WTC11 (cell line): ENCODE results near the gene TTC21A. TPM values are rescaled to one million over a fixed set of nuclear protein-coding genes. Genes with fewer than 3 reads are reported as not detected.

Source experiments
- ATAC-seq: fragments of 200-7000 bp; cut with Tn5 transposase; 2 replicates; pipeline ENCODE4 v1.10.0; 2021; ENCODE audit warnings: mild to moderate bottlenecking, moderate library complexity
- Bru-seq: library from RNA; stranded (reverse); fragments of 400-500 nt; gene quantifications from one replicate; lab custom pipeline; 2021; lab: Mats Ljungman, UMichigan
- CTCF ChIA-PET: fragments of 300-600 bp; sonication (Branson Sonifier 250); formaldehyde crosslinking; loops from one replicate; lab custom pipeline; 2021; ENCODE audit warnings: antibody characterized with exemption; lab: Charles Lee
- POLR2A ChIA-PET: fragments of 350-600 bp; sonication (Branson Sonifier 250); formaldehyde crosslinking; loops from one replicate; lab custom pipeline; 2021; ENCODE audit warnings: antibody characterized with exemption; lab: Charles Lee
- DNase-seq: peaks from one replicate; pipeline ENCODE4 v3.0.0; 2021; ENCODE audit warnings: low spot score
- H3K27ac Mint-ChIP-seq: 2 replicates; pipeline ENCODE4 v1.8.0; 2021; ENCODE audit warnings: mixed read lengths
- H3K27me3 Mint-ChIP-seq: 2 replicates; pipeline ENCODE4 v1.8.0; 2021; ENCODE audit warnings: low read depth, mild to moderate bottlenecking, moderate library complexity, mixed read lengths
- H3K36me3 Mint-ChIP-seq: 2 replicates; pipeline ENCODE4 v1.8.0; 2021; ENCODE audit warnings: mixed read lengths
- H3K4me1 Mint-ChIP-seq: 2 replicates; pipeline ENCODE4 v1.8.0; 2022; ENCODE audit warnings: mixed read lengths
- H3K4me3 Mint-ChIP-seq: 2 replicates; pipeline ENCODE4 v1.8.0; 2021; ENCODE audit warnings: mild to moderate bottlenecking, moderate library complexity, mixed read lengths
- H3K9me3 Mint-ChIP-seq: 2 replicates; pipeline ENCODE4 v1.8.0; 2021; ENCODE audit warnings: mixed read lengths
- ATF1 ChIP-seq: sonication (generic); formaldehyde crosslinking; IDR thresholded peaks from 2 replicates; pipeline ENCODE4 v1.8.1; 2023; ENCODE audit warnings: mild to moderate bottlenecking, moderate library complexity, missing genetic modification reagents
- CREM ChIP-seq: sonication (generic); formaldehyde crosslinking; IDR thresholded peaks from 2 replicates; pipeline ENCODE4 v1.8.1; 2022; ENCODE audit warnings: mild to moderate bottlenecking, missing genetic modification reagents, moderate library complexity
- E2F1 ChIP-seq: sonication (generic); formaldehyde crosslinking; IDR thresholded peaks from 2 replicates; pipeline ENCODE4 v1.8.0; 2022; ENCODE audit warnings: mild to moderate bottlenecking, missing genetic modification reagents
- ETV6 ChIP-seq: sonication (generic); formaldehyde crosslinking; IDR thresholded peaks from 2 replicates; pipeline ENCODE4 v1.8.1; 2022; ENCODE audit warnings: mild to moderate bottlenecking, missing genetic modification reagents
- JUN ChIP-seq: sonication (generic); formaldehyde crosslinking; IDR thresholded peaks from 2 replicates; pipeline ENCODE4 v1.8.0; 2023; ENCODE audit warnings: mild to moderate bottlenecking, missing genetic modification reagents
- TEAD1 ChIP-seq: sonication (generic); formaldehyde crosslinking; IDR thresholded peaks from 2 replicates; pipeline ENCODE4 v1.8.0; 2022; ENCODE audit warnings: mild to moderate bottlenecking, missing genetic modification reagents
- TEAD4 ChIP-seq: sonication (generic); formaldehyde crosslinking; IDR thresholded peaks from 2 replicates; pipeline ENCODE4 v1.8.0; 2022; ENCODE audit warnings: mild to moderate bottlenecking, missing genetic modification reagents
- ZNF423 ChIP-seq: fragments of 250-450 bp; sonication (Bioruptor Pico); IDR thresholded peaks from 2 replicates; pipeline ENCODE4 v2.1.2; 2022; ENCODE audit warnings: mild to moderate bottlenecking, moderate library complexity
- long read RNA-seq, 3 experiments: library from RNA in 1 of 3; library from capped mRNA in 1 of 3; library from polyadenylated mRNA in 1 of 3; unstranded in 2 of 3; stranded (forward) in 1 of 3; transcript quantifications; one replicate each; pipeline ENCODE4 v2.0.0, GENCODE V29; 2021
- total RNA-seq: library from RNA; stranded (reverse); gene quantifications from 3 replicates; pipeline ENCODE4 v1.2.3, GENCODE V29; 2021
- TF ChIP-seq, protein P1 (sequence below): sonication (generic); formaldehyde crosslinking; IDR thresholded peaks from 2 replicates; pipeline ENCODE4 v1.8.1; 2022; ENCODE audit warnings: mild to moderate bottlenecking, missing genetic modification reagents, moderate library complexity, borderline replicate concordance
- TF ChIP-seq, protein P2 (sequence below): sonication (generic); formaldehyde crosslinking; IDR thresholded peaks from 2 replicates; pipeline ENCODE4 v1.8.0; 2023; ENCODE audit warnings: missing genetic modification reagents, mild to moderate bottlenecking, borderline replicate concordance
- TF ChIP-seq, protein P3 (sequence below): sonication (generic); formaldehyde crosslinking; IDR thresholded peaks from 2 replicates; pipeline ENCODE4 v1.8.1; 2023; ENCODE audit warnings: mild to moderate bottlenecking, moderate library complexity, missing genetic modification reagents
- TF ChIP-seq, protein P4 (sequence below): fragments of 250-450 bp; sonication (Bioruptor Pico); IDR thresholded peaks from 2 replicates; pipeline ENCODE4 v1.9.0; 2021; ENCODE audit warnings: mild to moderate bottlenecking
- TF ChIP-seq, protein P5 (sequence below): fragments of 250-450 bp; sonication (Bioruptor Pico); IDR thresholded peaks from 2 replicates; pipeline ENCODE4 v1.8.0; 2021; ENCODE audit warnings: mild to moderate bottlenecking
- TF ChIP-seq, protein P6 (sequence below): sonication (generic); formaldehyde crosslinking; IDR thresholded peaks from 2 replicates; pipeline ENCODE4 v1.8.0; 2023; ENCODE audit warnings: mild to moderate bottlenecking, missing genetic modification reagents
- TF ChIP-seq, protein P7 (sequence below): sonication (generic); formaldehyde crosslinking; IDR thresholded peaks from 2 replicates; pipeline ENCODE4 v1.8.0; 2022; ENCODE audit warnings: mild to moderate bottlenecking, missing genetic modification reagents

The TTC21A gene, protein sequence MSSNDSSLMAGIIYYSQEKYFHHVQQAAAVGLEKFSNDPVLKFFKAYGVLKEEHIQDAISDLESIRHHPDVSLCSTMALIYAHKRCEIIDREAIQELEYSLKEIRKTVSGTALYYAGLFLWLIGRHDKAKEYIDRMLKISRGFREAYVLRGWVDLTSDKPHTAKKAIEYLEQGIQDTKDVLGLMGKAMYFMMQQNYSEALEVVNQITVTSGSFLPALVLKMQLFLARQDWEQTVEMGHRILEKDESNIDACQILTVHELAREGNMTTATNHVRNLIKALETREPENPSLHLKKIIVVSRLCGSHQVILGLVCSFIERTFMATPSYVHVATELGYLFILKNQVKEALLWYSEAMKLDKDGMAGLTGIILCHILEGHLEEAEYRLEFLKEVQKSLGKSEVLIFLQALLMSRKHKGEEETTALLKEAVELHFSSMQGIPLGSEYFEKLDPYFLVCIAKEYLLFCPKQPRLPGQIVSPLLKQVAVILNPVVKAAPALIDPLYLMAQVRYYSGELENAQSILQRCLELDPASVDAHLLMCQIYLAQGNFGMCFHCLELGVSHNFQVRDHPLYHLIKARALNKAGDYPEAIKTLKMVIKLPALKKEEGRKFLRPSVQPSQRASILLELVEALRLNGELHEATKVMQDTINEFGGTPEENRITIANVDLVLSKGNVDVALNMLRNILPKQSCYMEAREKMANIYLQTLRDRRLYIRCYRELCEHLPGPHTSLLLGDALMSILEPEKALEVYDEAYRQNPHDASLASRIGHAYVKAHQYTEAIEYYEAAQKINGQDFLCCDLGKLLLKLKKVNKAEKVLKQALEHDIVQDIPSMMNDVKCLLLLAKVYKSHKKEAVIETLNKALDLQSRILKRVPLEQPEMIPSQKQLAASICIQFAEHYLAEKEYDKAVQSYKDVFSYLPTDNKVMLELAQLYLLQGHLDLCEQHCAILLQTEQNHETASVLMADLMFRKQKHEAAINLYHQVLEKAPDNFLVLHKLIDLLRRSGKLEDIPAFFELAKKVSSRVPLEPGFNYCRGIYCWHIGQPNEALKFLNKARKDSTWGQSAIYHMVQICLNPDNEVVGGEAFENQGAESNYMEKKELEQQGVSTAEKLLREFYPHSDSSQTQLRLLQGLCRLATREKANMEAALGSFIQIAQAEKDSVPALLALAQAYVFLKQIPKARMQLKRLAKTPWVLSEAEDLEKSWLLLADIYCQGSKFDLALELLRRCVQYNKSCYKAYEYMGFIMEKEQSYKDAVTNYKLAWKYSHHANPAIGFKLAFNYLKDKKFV (N-terminal part only)
- total RNA-seq = 3.8 to 4.6 TPM (median 4.4 TPM) in 3 replicates
- percentile 42 among the genes with signal in this experiment for Bru-seq, nascent RNA
- long read RNA-seq, experiment 1, partial matches to known transcripts = 2 of 5 reads
- long read RNA-seq, experiment 1, other reads (novel, unspliced or antisense) = 2 of 5 reads
- long read RNA-seq, experiment 2, partial matches to known transcripts = 0 of 1 reads
- long read RNA-seq, experiment 2, other reads (novel, unspliced or antisense) = 1 of 1 reads
- long read RNA-seq, experiment 3, partial matches to known transcripts = 0 of 2 reads
- long read RNA-seq, experiment 3, other reads (novel, unspliced or antisense) = 2 of 2 reads

DNA sequence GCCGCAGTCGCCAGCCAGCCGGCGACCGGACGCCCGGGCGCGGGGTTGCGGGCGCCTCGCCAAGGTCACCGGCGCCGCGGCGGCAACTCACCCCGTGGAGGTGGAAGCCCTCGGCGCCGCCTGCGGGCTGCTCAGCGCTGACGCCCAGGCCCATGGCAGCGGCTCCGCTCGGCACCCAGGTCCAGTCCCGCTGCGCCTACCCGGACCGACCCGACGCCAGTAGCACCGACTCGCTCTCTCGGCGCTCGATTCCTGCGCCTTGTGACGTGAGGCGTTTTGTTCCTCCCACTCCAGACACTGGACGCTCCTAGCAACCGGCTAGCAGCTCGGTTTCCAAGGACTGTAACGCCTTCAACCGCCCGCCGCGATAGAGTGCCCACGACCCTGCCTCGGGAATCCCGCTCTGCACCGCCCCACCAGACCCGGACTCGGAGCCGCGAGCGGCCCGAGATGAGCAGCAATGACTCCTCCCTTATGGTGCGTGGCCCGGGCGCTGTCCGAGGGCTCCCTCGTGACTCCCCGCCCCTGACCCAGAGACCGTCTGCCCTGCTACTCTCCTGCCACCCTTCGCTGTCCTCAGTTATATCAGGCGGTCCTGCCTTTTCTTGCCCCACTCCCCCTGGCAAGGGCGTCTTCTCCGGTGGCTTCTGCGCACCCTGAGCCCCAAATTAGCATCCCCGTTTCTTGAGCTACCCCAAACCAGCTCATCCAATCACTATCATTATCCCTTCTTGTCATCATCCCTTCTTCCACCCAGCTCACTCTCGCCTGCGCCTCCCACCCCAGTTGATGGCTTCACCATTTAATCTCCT lies at the start of gene TTC21A, which contains the start of gene GORASP1:
Gene TTC21A (plus strand): TSS at position 293 of the 812 bp plus-strand sequence. CDS start 158 bp downstream, at position 451.
Gene GORASP1 (minus strand): TSS at position 240 of the 812 bp plus-strand sequence. CDS start 86 bp downstream, at position 154.
- H3K4me3 Mint-ChIP-seq = peak within 1 kb of the TSS; percentile 99
- ChIA-PET POLR2A (interaction anchor here (0.6 to 1.0 kb wide), 3 partner anchors 43 to 181 kb away, joined by 3 to 4 read pairs (median 3); no protein-coding TSS in a partner anchor), CTCF (interaction anchor here (0.7 to 3.0 kb wide), 9 partner anchors 11 to 270 kb away, joined by 3 to 44 read pairs (median 5); partner anchors contain the start of gene XIRP1)
- H3K36me3 Mint-ChIP-seq = no peaks in the 10 kb centered on the region
- DNase-seq (peak; percentile 83), ATAC-seq (peak; percentile 65)
- no peaks in the 10 kb centered on the region for H3K9me3 Mint-ChIP-seq
- H3K27me3 Mint-ChIP-seq = peaks cover 16% of the 10 kb centered on the region
- peaks cover 23% of the 10 kb centered on the region for H3K4me1 Mint-ChIP-seq
- no peak within 1 kb of the TSS; the same call in none of the 2 replicates for H3K27ac Mint-ChIP-seq
- TF ChIP-seq, protein P1, sequence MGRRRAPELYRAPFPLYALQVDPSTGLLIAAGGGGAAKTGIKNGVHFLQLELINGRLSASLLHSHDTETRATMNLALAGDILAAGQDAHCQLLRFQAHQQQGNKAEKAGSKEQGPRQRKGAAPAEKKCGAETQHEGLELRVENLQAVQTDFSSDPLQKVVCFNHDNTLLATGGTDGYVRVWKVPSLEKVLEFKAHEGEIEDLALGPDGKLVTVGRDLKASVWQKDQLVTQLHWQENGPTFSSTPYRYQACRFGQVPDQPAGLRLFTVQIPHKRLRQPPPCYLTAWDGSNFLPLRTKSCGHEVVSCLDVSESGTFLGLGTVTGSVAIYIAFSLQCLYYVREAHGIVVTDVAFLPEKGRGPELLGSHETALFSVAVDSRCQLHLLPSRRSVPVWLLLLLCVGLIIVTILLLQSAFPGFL (CRISPR knock-in tag) = no peak
- TF ChIP-seq ETV6 (CRISPR knock-in tag) (peak; percentile 78; the same call in 1 of the 2 replicates), E2F1 (no peak), CREM (CRISPR knock-in tag) (peak; percentile 86; the same call in 1 of the 2 replicates), ZNF423 (0 out of 2 replicates have a peak, but pooled peaks have one; percentile 22), TEAD4 (CRISPR knock-in tag) (no peak), JUN (0 out of 2 replicates have a peak, but pooled peaks have one; percentile 57), ATF1 (no peak), TEAD1 (peak; percentile 68; the same call in 1 of the 2 replicates)
- TF ChIP-seq, protein P2, sequence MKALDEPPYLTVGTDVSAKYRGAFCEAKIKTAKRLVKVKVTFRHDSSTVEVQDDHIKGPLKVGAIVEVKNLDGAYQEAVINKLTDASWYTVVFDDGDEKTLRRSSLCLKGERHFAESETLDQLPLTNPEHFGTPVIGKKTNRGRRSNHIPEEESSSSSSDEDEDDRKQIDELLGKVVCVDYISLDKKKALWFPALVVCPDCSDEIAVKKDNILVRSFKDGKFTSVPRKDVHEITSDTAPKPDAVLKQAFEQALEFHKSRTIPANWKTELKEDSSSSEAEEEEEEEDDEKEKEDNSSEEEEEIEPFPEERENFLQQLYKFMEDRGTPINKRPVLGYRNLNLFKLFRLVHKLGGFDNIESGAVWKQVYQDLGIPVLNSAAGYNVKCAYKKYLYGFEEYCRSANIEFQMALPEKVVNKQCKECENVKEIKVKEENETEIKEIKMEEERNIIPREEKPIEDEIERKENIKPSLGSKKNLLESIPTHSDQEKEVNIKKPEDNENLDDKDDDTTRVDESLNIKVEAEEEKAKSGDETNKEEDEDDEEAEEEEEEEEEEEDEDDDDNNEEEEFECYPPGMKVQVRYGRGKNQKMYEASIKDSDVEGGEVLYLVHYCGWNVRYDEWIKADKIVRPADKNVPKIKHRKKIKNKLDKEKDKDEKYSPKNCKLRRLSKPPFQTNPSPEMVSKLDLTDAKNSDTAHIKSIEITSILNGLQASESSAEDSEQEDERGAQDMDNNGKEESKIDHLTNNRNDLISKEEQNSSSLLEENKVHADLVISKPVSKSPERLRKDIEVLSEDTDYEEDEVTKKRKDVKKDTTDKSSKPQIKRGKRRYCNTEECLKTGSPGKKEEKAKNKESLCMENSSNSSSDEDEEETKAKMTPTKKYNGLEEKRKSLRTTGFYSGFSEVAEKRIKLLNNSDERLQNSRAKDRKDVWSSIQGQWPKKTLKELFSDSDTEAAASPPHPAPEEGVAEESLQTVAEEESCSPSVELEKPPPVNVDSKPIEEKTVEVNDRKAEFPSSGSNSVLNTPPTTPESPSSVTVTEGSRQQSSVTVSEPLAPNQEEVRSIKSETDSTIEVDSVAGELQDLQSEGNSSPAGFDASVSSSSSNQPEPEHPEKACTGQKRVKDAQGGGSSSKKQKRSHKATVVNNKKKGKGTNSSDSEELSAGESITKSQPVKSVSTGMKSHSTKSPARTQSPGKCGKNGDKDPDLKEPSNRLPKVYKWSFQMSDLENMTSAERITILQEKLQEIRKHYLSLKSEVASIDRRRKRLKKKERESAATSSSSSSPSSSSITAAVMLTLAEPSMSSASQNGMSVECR (CRISPR knock-in tag) = 0 out of 2 replicates have a peak, but pooled peaks have one; percentile 82
- TF ChIP-seq, protein P3, sequence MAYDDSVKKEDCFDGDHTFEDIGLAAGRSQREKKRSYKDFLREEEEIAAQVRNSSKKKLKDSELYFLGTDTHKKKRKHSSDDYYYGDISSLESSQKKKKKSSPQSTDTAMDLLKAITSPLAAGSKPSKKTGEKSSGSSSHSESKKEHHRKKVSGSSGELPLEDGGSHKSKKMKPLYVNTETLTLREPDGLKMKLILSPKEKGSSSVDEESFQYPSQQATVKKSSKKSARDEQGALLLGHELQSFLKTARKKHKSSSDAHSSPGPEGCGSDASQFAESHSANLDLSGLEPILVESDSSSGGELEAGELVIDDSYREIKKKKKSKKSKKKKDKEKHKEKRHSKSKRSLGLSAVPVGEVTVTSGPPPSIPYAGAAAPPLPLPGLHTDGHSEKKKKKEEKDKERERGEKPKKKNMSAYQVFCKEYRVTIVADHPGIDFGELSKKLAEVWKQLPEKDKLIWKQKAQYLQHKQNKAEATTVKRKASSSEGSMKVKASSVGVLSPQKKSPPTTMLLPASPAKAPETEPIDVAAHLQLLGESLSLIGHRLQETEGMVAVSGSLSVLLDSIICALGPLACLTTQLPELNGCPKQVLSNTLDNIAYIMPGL (CRISPR knock-in tag) = 0 out of 2 replicates have a peak, but pooled peaks have one; percentile 7
- TF ChIP-seq, protein P4, sequence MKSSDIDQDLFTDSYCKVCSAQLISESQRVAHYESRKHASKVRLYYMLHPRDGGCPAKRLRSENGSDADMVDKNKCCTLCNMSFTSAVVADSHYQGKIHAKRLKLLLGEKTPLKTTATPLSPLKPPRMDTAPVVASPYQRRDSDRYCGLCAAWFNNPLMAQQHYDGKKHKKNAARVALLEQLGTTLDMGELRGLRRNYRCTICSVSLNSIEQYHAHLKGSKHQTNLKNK = no peak
- TF ChIP-seq, protein P5, sequence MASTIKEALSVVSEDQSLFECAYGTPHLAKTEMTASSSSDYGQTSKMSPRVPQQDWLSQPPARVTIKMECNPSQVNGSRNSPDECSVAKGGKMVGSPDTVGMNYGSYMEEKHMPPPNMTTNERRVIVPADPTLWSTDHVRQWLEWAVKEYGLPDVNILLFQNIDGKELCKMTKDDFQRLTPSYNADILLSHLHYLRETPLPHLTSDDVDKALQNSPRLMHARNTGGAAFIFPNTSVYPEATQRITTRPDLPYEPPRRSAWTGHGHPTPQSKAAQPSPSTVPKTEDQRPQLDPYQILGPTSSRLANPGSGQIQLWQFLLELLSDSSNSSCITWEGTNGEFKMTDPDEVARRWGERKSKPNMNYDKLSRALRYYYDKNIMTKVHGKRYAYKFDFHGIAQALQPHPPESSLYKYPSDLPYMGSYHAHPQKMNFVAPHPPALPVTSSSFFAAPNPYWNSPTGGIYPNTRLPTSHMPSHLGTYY (CRISPR knock-in tag) = no peak
- TF ChIP-seq, protein P6, sequence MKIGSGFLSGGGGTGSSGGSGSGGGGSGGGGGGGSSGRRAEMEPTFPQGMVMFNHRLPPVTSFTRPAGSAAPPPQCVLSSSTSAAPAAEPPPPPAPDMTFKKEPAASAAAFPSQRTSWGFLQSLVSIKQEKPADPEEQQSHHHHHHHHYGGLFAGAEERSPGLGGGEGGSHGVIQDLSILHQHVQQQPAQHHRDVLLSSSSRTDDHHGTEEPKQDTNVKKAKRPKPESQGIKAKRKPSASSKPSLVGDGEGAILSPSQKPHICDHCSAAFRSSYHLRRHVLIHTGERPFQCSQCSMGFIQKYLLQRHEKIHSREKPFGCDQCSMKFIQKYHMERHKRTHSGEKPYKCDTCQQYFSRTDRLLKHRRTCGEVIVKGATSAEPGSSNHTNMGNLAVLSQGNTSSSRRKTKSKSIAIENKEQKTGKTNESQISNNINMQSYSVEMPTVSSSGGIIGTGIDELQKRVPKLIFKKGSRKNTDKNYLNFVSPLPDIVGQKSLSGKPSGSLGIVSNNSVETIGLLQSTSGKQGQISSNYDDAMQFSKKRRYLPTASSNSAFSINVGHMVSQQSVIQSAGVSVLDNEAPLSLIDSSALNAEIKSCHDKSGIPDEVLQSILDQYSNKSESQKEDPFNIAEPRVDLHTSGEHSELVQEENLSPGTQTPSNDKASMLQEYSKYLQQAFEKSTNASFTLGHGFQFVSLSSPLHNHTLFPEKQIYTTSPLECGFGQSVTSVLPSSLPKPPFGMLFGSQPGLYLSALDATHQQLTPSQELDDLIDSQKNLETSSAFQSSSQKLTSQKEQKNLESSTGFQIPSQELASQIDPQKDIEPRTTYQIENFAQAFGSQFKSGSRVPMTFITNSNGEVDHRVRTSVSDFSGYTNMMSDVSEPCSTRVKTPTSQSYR (CRISPR knock-in tag) = no peak
- TF ChIP-seq, protein P7, sequence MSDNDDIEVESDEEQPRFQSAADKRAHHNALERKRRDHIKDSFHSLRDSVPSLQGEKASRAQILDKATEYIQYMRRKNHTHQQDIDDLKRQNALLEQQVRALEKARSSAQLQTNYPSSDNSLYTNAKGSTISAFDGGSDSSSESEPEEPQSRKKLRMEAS (CRISPR knock-in tag) = peak; percentile 59; the same call in 1 of the 2 replicates
